ENCODE results near the gene PITPNC1.

DNA sequence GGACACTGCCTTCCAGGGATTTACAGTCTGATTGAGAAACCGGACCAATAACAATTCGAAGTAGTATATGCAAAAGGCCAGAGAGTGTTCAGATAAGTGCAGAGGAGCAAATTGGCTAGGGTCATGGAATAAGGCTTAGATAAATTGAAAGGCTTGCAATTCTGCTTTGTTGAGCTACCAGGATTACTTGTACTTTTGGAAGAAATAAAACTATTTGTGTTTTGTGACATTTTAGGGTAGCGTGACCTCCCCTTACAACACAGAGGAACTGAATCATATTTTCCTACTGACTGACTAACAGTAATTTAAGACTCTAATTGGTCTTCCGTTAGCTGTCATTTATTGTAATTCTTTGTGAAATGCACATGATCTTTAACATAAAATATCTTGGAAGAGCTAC lies 104.7 kb downstream of the PITPNC1 start:
- TF ChIP-seq, protein P1, sequence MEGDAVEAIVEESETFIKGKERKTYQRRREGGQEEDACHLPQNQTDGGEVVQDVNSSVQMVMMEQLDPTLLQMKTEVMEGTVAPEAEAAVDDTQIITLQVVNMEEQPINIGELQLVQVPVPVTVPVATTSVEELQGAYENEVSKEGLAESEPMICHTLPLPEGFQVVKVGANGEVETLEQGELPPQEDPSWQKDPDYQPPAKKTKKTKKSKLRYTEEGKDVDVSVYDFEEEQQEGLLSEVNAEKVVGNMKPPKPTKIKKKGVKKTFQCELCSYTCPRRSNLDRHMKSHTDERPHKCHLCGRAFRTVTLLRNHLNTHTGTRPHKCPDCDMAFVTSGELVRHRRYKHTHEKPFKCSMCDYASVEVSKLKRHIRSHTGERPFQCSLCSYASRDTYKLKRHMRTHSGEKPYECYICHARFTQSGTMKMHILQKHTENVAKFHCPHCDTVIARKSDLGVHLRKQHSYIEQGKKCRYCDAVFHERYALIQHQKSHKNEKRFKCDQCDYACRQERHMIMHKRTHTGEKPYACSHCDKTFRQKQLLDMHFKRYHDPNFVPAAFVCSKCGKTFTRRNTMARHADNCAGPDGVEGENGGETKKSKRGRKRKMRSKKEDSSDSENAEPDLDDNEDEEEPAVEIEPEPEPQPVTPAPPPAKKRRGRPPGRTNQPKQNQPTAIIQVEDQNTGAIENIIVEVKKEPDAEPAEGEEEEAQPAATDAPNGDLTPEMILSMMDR (IDR thresholded peaks at IDR 0.05), result no peak
- TF ChIP-seq POLR2A (IDR thresholded peaks at IDR 0.05), result no peak

Data from Peyer's patch (tissue), 4 donors.